ENCODE measurements around the gene CHD5. TPM values are rescaled to one million over a fixed set of nuclear protein-coding genes. Genes with fewer than 3 reads are reported as not detected.

The CHD5 gene
- total RNA-seq, 4 donors from 2014 or later = 0.19 to 0.24 (median 0.19) TPM; not detected in 1

DNA sequence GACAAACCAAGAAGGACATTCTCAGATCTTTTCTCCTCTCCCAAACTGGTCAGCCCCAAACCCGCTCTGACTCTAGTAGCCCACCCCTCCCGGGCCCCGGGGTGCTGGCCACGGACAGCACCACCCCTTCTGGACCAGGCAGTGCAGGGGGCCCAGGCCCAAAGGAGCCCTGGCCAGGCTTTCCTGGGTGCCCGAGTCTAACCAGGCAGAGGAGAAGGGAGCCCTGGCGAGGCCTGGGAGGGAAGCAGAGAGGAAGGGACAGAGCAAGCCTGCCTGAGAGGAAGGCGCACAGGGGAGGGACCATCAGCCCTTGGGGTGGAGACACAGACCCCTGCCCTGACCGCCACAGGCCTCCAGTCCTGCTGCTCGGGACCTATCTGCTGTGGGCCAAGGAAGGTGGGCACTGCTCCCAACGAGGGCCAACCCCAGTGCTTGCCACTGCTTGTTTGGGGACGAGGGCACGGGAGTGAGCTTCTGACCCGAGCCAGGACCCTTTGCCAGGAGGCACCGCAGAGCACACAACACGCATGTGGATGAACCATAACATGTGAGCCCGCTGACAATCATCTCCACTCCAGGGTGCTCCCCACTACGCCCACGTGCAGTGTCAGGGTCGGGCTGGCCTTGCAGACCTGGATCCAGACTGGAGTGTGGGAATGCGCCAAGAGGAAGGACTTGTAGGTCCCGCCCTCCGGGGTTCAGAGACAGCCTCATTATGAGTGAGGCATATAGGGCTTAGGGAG is 76.8 kb downstream of the CHD5 start:
- TF ChIP-seq, protein P1, sequence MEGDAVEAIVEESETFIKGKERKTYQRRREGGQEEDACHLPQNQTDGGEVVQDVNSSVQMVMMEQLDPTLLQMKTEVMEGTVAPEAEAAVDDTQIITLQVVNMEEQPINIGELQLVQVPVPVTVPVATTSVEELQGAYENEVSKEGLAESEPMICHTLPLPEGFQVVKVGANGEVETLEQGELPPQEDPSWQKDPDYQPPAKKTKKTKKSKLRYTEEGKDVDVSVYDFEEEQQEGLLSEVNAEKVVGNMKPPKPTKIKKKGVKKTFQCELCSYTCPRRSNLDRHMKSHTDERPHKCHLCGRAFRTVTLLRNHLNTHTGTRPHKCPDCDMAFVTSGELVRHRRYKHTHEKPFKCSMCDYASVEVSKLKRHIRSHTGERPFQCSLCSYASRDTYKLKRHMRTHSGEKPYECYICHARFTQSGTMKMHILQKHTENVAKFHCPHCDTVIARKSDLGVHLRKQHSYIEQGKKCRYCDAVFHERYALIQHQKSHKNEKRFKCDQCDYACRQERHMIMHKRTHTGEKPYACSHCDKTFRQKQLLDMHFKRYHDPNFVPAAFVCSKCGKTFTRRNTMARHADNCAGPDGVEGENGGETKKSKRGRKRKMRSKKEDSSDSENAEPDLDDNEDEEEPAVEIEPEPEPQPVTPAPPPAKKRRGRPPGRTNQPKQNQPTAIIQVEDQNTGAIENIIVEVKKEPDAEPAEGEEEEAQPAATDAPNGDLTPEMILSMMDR (IDR thresholded peaks at IDR 0.05) = no peak
- no peak for DNase-seq (ENCODE audit: low spot score)
- ATAC-seq (ENCODE audit: low FRiP score) = no peak

- ATAC-seq (ENCODE audit: low FRiP score) = no peak
- DNase-seq (ENCODE audit: low spot score) = no peak
- TF ChIP-seq, protein P1 (IDR thresholded peaks at IDR 0.05) = no peak
Observed at GRCh38 chr1:6102532-6102845, 77.6 kb downstream of the CHD5 start.

GRCh38 chr1:6101826-6102531 is 78.1 kb downstream of the CHD5 start:
- no peak for ATAC-seq (ENCODE audit: low FRiP score)
- no peak for DNase-seq (ENCODE audit: low spot score)
- TF ChIP-seq, protein P1 (IDR thresholded peaks at IDR 0.05) = no peak

- DNase-seq (ENCODE audit: low spot score) (no peak), ATAC-seq (ENCODE audit: low FRiP score) (no peak)
- TF ChIP-seq, protein P1 (IDR thresholded peaks at IDR 0.05) = no peak
Observed at GRCh38 chr1:6100861-6101783, 79.0 kb downstream of the CHD5 start.

DNA sequence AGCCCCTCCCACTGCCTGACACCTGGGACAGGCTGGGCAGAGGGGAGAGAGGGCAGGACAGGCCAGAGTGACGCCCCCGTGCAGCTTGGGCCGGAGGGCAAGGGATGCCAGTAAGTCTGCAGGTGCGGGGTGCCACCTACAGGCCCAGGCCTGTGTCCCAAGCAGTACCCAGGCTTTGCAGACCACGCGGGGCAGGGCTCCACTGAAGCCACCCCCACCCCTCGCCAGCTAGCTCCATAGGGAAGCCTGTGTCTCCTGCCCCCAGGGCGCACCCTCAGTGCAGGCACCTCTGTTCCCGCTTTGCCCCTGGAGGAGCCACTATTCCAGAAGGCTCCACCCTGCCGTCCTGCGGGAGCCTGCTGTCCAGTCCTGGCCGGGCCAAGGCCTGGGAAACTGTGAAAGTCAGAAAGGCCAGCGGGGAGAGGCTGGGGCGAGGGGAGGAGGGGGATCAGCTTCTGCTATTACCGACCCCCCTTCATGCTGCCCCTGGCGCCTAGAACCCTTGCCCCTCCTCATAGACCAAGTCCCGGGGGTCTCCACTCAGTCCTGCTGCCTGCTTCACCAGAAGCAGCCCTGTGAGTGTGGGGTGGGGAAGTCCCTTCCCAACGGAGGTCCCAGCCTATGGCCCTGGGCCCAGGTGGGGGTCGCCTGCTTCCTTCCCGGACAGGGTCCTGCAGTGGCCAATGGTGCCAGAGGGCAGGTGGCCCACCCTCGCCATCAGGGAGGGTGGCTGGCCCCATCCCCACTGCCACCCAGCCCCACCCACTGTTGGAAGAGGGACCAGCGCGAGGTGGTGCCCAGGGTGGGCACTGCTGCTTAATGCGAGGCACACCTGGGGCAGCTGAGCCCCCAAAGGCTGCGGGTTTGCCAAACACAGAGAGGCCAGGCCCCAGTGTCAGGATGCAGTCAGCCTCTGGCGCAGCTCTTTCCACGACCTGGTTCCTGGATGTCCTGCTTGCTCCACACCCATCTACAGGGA is 80.0 kb downstream of the CHD5 start:
- ATAC-seq (ENCODE audit: low FRiP score) (no peak), DNase-seq (ENCODE audit: low spot score) (no peak)

More for the DNA sequence above, 80.0 kb downstream of the CHD5 start:
- TF ChIP-seq, protein P1 (IDR thresholded peaks at IDR 0.05) = no peak
